ENCODE measurements around the gene ACAT2.

DNA sequence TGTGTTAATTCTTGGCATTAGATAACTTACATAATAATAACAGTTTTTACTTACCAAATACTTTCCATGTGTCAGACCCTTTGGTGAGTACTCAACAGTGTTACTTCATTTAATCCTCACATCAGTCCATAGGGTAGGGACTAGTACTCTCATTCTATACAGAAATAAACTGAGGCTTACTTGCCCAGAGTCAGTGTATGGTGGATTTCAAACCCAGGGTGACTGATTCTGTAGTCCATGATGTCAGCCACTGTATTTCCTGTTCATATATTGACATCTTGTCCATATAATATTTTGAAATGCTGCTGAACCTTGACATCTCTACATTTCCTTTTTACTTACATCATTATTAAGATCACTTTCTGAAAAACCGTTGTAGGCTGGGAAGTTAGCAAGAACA lies 35.7 kb downstream of the ACAT2 start:
- TF ChIP-seq YY1 (IDR thresholded peaks at IDR 0.05; ENCODE audit: insufficient read depth, insufficient read length) (no peak), ZNF274 (IDR thresholded peaks at IDR 0.05; ENCODE audit: low read depth, low read length) (no peak), SUZ12 (IDR thresholded peaks at IDR 0.05; ENCODE audit: extremely low read depth, insufficient read depth, insufficient read length) (no peak)
